Keratinocyte (primary cell): ENCODE measurements around the gene SERPINI1.

Source experiments
- CTCF ChIP-seq, 3 experiments: IDR thresholded peaks in 1 of 3; conservative IDR thresholded peaks in 1 of 3; optimal IDR thresholded peaks in 1 of 3; 2 replicates in 2 of 3; 3 replicates in 1 of 3; pipeline versions ENCODE3 to v1.5.1; 2011; ENCODE audit warnings: low read length in 3 of 3, mild to moderate bottlenecking in 3 of 3, moderate library complexity in 2 of 3, control low read depth in 1 of 3, inconsistent platforms in 1 of 3; ENCODE audit not compliant: insufficient read depth in 2 of 3; ENCODE audit errors: extremely low read depth in 1 of 3
- EZH2 ChIP-seq: IDR thresholded peaks from one replicate; pipeline ENCODE4 v1.6.1; 2012; ENCODE audit warnings: inconsistent platforms, mild to moderate bottlenecking, low read length, moderate library complexity

GRCh38 chr3:167866331-167866730, 130.8 kb downstream of the SERPINI1 start:
- TF ChIP-seq EZH2 (no peak), CTCF (optimal IDR thresholded peaks at IDR 0.05 in 1 of 3, IDR thresholded peaks at IDR 0.05 in 1 of 3, conservative IDR thresholded peaks at IDR 0.05 in 1 of 3; ENCODE audit: extremely low read depth in 1 of 3, insufficient read depth in 2 of 3, low read length in 3 of 3) (no peak)
